HG03571 (cell line): ENCODE measurements around the gene MGAT4A.
A peak's percentile ranks its signal among the peaks of the same experiment; 100 is the strongest.

Experiments used
- ATAC-seq: cut with Tn5 transposase; IDR thresholded peaks from one replicate; pipeline ENCODE4 v1.9.1; 2021; ENCODE audit not compliant: unreplicated experiment

Gene MGAT4A

GRCh38 chr2:98731041-98731893 is at the start of gene MGAT4A:
TSS of gene MGAT4A (minus strand) at chr2:98731132. CDS start at chr2:98726332, 4,800 bp downstream.
- peak; percentile 73 for ATAC-seq

DNA sequence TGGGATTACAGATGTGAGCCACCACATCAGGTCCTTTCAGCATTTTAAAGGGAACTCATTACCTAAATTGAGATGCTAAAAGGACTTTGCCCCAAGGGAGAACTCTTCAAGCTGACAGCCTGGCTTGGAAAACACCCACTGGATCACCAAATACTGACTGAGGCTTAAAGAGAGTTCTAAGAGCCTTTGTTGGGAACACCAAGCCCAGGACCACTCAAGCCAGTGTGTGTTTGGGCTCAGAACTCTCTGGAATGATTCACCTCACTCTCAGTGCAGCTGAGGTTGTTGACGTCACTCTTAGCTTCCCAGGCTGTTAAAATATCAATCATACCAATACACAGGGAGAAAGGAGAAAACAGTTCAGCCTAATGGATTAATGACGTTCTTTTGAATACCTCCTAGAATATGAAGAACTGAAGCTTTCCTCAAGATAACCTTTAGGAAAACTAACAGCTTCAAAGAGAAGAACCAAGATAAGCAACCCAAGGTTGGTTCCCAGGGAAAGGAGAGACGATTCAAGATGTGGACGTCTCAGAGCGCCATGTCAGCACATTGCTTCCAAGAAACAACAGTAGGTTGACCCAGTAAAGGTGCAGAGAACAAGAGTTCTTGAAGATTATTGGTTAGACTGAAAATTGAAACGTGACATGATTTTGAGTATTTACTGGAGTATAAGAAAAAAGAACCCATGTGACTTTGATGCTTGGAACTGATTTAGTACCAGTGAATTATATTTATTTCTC is 48.0 kb upstream of the MGAT4A start:
- ATAC-seq, result no peak

- no peak for ATAC-seq
Measured at GRCh38 chr2:98778151-98778550, 47.2 kb upstream of the MGAT4A start.

DNA sequence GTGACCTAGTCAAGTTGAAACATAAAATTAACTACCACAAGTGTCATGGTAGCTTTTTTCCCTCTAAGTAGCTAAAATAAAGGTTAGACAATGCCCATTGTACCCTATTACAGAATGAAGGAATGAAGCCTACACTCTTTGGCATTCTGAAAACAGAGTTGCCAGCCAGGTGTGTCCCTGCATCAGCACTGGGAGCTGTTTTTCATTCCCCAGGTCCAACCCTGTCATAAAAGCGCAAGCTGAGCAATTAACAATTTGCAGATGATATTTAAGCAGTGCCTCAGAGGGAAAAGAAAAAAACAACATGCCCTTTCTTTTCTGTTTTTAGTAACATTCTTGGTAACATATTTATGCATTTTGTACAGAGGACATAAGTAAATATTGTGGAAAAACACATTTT is 46.8 kb upstream of the MGAT4A start:
- no peak for ATAC-seq

DNA sequence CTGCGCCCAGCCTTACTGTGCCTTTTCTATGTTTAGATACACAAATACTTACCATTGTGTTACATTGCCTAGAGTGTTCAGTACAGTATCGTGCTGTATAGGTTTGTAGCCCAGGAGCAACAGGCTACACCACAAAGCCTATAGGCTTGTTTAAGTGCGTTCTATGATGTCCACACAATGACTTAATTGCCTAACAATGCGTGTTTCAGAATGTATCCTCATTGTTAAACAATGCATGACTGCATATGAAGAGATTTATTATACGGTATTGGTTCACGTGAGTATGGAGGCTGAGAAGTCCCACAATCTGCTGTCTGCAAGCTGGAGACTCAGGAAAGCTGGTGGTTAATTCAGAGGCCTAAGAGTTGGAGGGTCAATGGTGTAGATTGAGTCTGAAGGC is 46.1 kb upstream of the MGAT4A start:
- no peak for ATAC-seq

DNA sequence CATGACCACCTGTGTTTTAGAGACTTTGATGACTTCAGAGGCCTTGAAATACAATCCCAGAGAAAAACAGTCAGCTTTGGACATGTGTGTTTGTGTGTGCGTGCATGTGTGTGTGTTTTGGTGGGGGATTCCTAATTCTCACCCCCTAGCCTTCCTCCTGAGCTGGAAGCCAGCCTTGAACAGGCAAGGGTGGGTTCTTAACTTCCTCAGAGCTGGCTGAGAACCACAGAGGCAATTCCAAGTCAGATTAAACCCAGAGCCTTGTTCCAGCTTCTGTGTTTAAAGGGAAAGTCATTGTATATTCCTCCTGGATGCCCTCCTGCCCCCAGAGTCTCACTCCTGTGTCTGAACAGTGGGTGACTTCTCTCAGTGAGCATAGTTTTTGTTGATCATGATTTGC is 45.2 kb upstream of the MGAT4A start:
- ATAC-seq, result no peak

- no peak for ATAC-seq
Measured at GRCh38 chr2:98775146-98775986, 44.4 kb upstream of the MGAT4A start.

DNA sequence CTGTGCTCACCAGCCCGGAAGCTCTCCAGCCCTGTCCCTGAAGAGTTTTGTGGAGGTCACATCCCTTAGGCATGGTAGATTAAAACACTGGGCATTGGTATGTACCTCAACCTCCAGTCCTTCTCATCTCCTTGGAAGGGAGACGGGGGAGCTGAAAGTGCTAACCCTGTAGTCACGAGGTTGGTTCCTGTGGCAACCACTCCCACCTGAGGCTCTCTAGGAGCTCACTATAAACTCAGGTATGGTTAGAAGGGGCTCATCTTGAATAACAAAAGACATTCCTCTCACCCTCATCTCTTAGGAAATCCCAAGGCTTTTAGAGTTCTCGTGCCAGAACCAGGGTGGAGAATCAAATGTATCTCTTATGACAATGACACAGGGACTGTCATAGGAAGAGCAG is 43.0 kb upstream of the MGAT4A start:
- ATAC-seq, result no peak

DNA sequence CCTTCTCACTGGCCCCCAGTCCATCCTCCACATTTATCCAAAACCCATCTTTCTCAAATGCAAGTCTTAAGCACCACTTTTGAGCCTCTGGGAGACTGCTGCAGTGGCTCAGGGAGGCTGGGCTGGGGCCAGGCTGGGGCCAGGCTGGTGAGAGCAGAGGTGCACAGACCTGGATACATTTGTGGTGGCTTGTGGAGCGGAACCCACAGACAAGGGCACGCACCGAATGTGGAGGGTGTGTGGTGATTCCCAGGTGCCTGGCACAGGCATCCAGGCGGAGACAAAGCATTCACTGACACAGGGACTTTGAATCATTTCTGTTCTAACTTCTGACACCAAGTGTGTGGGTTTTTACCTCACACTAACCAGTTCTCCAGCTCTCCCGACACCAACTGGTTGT is 42.2 kb upstream of the MGAT4A start:
- no peak for ATAC-seq

DNA sequence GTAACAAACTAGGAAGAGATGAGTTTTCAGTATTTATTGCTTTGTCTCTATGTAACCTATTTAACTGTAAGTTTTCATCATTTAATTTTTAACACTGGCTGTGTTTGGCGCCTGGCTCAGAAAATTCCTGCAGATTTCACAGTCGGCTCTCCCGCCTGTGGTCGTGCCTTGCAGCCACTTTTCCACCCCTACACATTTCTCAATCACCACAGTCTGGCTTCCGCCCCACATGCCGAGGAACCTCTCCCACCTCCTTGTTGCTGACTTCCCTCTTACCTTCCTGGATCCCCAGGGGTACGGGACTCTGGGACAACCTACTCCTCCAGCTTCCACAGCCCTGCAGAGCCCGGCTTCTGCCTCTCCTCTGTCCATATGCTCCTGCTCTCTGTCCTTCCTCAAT is 41.6 kb upstream of the MGAT4A start:
- no peak for ATAC-seq

DNA sequence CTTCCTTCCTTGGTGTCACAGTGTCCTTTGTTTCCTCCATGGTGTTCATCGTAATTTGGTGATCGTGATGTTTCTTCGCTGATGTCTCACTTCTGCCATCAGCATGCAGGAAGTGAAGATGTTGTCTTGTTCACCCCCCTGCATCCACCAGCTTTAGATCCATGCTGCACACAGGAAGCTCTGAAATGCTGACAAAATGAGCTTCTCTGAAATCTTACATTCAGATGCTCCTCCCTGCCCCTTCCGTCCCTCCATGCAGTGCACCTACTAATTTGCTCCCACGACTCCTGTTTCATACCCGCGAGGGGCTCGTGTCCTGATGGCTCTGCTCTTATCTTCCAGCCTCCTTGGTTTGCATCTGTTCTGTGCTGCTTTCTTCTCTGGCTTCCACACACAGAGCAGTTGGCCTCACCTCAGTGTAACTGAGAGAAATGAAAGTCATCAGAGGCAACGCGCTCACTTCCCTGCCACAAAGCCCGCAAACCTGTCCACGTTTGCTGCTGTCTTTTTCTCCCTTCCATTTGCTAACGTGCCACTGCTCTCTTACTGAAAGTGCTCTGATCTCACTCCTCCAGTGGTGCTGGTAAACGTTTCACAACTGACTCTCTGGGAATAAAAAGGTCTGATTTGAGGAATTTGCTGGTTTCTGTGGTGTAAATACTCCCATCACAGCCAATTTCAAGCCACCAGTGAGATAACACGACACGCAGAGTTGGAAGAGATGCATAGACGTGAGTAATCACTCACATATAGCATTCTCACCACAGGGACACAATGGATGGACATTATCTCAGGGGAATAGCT is 41.0 kb upstream of the MGAT4A start:
- ATAC-seq, result peak; percentile 61

DNA sequence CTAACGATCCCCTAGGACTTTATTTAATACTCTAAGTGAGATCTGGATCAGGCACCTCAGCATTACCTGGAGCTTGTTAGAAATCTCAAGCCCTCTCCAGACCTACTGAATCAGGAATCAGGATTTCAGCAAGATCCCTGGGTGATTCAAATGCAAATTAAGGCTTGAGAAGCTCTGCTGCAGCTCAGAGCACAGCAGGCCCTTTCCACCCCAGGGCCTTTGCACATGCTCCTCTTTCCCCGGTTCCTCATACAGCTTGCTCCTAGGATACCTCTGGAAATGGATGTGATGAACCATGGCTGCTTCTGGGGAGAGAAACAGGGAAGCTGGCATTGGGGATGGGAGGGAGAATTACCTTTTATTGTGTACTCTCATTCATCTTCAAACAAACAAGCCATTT is 40.3 kb upstream of the MGAT4A start:
- no peak for ATAC-seq

DNA sequence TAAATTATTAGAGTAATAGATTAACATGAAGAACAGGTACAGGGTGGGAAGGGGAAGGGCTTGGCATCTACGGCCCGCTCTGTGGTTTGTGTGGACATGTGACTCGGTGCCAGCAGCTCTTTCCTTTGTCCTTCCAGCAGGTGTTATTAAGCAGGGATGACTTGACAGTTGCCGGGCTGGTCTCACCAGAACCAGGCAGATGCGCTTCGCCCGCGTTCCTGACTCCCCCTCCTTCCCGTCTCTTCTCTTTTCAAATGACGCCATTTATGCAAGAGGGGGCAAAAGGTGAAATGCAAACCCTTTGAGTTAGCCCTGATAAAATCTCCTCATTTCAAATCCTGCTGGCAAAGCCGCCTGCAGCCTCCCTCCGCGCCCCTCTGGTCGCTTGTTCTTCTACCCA is 38.9 kb upstream of the MGAT4A start:
- no peak for ATAC-seq

DNA sequence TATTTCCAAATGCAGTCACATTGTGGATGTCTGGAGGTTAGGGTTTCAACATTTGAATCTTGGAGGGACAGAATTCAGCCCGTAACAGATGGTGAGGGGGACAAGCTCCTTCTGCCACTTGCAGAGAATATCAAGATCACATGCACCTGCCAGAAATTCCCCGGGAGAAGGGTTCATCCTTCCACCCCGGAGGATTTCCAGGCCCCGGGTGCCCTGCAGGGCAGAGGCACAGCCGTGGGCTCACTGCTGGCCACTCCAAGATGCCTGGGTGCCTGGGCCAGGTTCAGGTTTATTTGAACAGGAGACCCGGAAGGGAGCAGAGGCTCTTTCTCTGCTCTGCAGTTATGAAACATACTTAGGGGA is 38.2 kb upstream of the MGAT4A start:
- ATAC-seq, result no peak

GRCh38 chr2:98768384-98769113 is 37.6 kb upstream of the MGAT4A start:
- ATAC-seq, result no peak

DNA sequence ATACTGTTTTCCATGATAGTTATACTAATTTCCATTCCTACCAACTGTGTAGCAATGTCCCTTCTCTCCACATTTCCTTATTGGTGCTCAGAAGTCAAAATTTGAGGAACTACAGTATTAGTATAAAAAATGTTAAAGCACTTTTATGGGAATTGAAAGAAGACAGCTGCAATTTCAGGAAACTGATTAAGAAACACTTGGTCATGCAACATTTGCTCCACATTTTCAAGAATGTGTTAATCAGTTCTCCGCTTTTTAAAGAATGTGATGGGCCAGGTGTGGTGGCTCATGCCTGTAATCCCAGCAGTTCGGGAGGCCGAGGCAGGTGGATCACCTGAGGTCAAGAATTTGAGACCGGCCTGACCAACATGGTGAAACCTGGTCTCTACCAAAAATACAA is 33.6 kb upstream of the MGAT4A start:
- no peak for ATAC-seq

DNA sequence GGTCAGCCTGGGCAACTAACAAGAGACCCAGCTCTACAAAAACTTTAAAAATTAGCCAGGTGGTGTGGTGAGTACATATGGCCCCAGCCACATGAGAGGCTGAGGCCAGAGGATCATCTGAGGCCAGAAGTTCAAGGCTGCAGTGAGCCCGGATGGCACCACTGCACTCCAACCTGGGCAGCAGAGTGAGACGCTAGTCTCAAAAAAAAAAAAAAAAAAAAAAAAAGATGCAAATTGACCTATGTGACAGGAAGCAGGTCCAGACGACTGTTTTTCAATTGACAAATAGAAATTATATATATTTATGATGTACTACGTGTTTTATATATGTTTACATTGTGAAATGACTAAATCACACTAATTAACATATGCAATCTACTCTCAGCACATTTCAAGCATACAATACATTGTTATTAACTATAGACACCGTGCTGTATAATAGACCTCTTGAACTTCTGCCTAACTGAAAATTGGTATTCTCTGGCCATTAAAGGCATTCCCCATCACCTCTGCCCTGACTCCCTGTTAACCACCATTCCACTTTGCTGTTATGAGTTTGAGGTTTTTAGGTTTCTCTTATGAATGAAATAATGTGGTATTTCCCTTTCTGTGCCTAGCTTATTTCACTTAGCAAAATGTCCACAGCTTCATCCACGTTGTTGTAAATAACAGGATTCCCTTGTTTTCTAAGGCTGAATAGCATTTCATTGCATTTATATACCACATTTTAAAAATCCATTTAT is 32.4 kb upstream of the MGAT4A start:
- no peak for ATAC-seq

DNA sequence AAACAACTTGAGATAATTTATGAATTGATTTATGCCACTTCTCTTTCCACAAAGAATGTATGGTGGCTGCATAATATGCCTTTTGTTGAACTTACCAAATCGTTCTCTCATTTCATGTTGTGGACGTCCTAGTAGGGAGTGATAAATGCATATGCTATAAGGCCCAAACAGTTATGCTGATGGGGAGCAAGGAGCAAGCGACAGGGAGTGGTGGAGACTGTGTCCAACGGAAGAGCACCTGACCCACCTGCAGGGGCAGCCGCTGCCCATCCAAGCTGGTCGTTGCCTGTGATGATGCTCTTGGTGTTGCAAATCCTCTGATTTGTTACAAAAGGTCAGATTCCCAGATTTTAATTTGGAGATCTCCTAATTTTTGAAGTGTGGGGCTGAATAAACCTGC is 31.0 kb upstream of the MGAT4A start:
- ATAC-seq, result no peak

GRCh38 chr2:98761267-98761781 is 30.4 kb upstream of the MGAT4A start:
- no peak for ATAC-seq
